K562 (cell line): Measurements from ENCODE around the gene SCAF11. TPM values are rescaled to one million over a fixed set of nuclear protein-coding genes. Genes with fewer than 3 reads are reported as not detected.

ENCODE experiments used
- CEBPB ChIP-seq: fragments of 450-650 bp; IDR thresholded peaks from 2 replicates; pipeline ENCODE4 v1.6.1; 2016; ENCODE audit warnings: missing genetic modification characterization, missing compliant biosample characterization
- CXXC5 ChIP-seq: fragments of 250-450 bp; sonication (Bioruptor Pico); IDR thresholded peaks from 2 replicates; pipeline ENCODE4 v1.8.0; 2022; ENCODE audit warnings: inconsistent platforms, mild to moderate bottlenecking, moderate library complexity
- ELF4 ChIP-seq: fragments of 450-650 bp; formaldehyde crosslinking; IDR thresholded peaks from 2 replicates; pipeline ENCODE4 v1.4.0; 2022; ENCODE audit warnings: missing genetic modification characterization
- ETV5 ChIP-seq: sonication (generic); formaldehyde crosslinking; IDR thresholded peaks from 2 replicates; pipeline ENCODE4 v1.4.0; 2020; ENCODE audit warnings: low read depth, mild to moderate bottlenecking, missing genetic modification reagents
- HIVEP1 ChIP-seq: fragments of 250-450 bp; sonication (Bioruptor Pico); IDR thresholded peaks from 2 replicates; pipeline ENCODE4 v1.4.0; 2020; ENCODE audit warnings: mild to moderate bottlenecking
- KAT2B ChIP-seq: IDR thresholded peaks from one replicate; pipeline ENCODE4 v1.6.1; 2012; ENCODE audit warnings: low read depth, mild to moderate bottlenecking, control low read depth, inconsistent platforms, low read length, moderate library complexity
- KAT7 ChIP-seq: sonication (generic); formaldehyde crosslinking; IDR thresholded peaks from 2 replicates; pipeline ENCODE4 v1.8.0; 2022; ENCODE audit warnings: missing genetic modification reagents, mild to moderate bottlenecking, borderline replicate concordance
- KDM1A ChIP-seq, 2 experiments: fragments of 450-650 bp; IDR thresholded peaks; 2 replicates each; pipeline ENCODE4 v1.6.1; 2016; ENCODE audit warnings: mild to moderate bottlenecking in 2 of 2
- L3MBTL2 ChIP-seq: fragments of 450-650 bp; IDR thresholded peaks from 2 replicates; pipeline ENCODE4 v1.6.1; 2016; ENCODE audit warnings: mild to moderate bottlenecking, moderate library complexity
- LARP7 ChIP-seq: fragments of 450-650 bp; IDR thresholded peaks from 2 replicates; pipeline ENCODE4 v1.6.1; 2016
- MEIS2 ChIP-seq: fragments of 450-650 bp; IDR thresholded peaks from 2 replicates; pipeline ENCODE4 v1.6.1; 2014; ENCODE audit warnings: mild to moderate bottlenecking; ENCODE audit not compliant: partially characterized antibody
- MYC ChIP-seq, 2 experiments: fragments of 250-450 bp in 1 of 2; sonication (Bioruptor Pico) in 1 of 2; IDR thresholded peaks; 2 replicates each; pipeline versions ENCODE4 v1.5.1 to v1.6.1; 2012 to 2021; ENCODE audit warnings: low read depth in 2 of 2, borderline replicate concordance in 1 of 2, improper control_type of control experiment in 1 of 2, low read length in 1 of 2, mild to moderate bottlenecking in 1 of 2, moderate library complexity in 1 of 2
- POLR2B ChIP-seq: fragments of 450-650 bp; IDR thresholded peaks from 2 replicates; pipeline ENCODE4 v1.6.1; 2018; ENCODE audit warnings: low read depth; ENCODE audit not compliant: partially characterized antibody
- PRPF4 ChIP-seq: fragments of 200-400 bp; formaldehyde crosslinking; IDR thresholded peaks from one replicate; pipeline ENCODE4 v1.6.1; 2017; ENCODE audit warnings: low read length, low read depth, mild to moderate bottlenecking; ENCODE audit not compliant: insufficient read depth, poor library complexity, severe bottlenecking
- RBBP5 ChIP-seq: fragments of 200-600 bp; sonication (generic); IDR thresholded peaks from 2 replicates; pipeline ENCODE4 v1.6.1; 2012; ENCODE audit warnings: borderline replicate concordance, mild to moderate bottlenecking, low read length, control low read depth, inconsistent platforms; ENCODE audit not compliant: insufficient read depth, poor library complexity, severe bottlenecking
- RBM22 ChIP-seq: fragments of 200-400 bp; formaldehyde crosslinking; IDR thresholded peaks from 2 replicates; pipeline ENCODE4 v1.6.1; 2018; ENCODE audit warnings: low read length, low read depth; ENCODE audit not compliant: poor library complexity, severe bottlenecking
- SMAD4 ChIP-seq: fragments of 250-450 bp; sonication (Bioruptor Pico); conservative IDR thresholded peaks from 2 replicates; pipeline ENCODE4 v1.8.0; 2021; ENCODE audit warnings: inconsistent platforms, mild to moderate bottlenecking, moderate library complexity
- SREBF2 ChIP-seq: sonication (generic); formaldehyde crosslinking; IDR thresholded peaks from 2 replicates; pipeline ENCODE4 v1.4.0; 2020; ENCODE audit warnings: mild to moderate bottlenecking, missing genetic modification reagents
- ZNF165 ChIP-seq: fragments of 250-450 bp; sonication (Bioruptor Pico); IDR thresholded peaks from 2 replicates; pipeline ENCODE4 v1.4.0; 2020; ENCODE audit warnings: borderline replicate concordance
- ZNF174 ChIP-seq: fragments of 250-450 bp; sonication (Bioruptor Pico); IDR thresholded peaks from 2 replicates; pipeline ENCODE4 v1.4.0; 2020; ENCODE audit warnings: mild to moderate bottlenecking
- ZNF253 ChIP-seq: fragments of 250-450 bp; sonication (Bioruptor Pico); conservative IDR thresholded peaks from 2 replicates; pipeline ENCODE4 v1.6.1; 2021; ENCODE audit warnings: mild to moderate bottlenecking
- ZNF584 ChIP-seq: fragments of 200-800 bp; sonication (Bioruptor generic); IDR thresholded peaks from 2 replicates; pipeline ENCODE4 v1.6.1; 2016; ENCODE audit warnings: low read depth, mild to moderate bottlenecking, missing genetic modification characterization, missing compliant biosample characterization
- polyA plus RNA-seq, 8 experiments: library from polyadenylated mRNA; depleted of rRNA in 4 of 8; stranded (reverse) in 5 of 8; unstranded in 3 of 8; fragments of >200 nt; fragmentation: Nextera tagmentation in 2 of 8; fragmentation: Illumina TruSeq in 1 of 8; extraction: Ambion mirVana in 2 of 8; extraction: Trizol in 1 of 8; gene quantifications; 2 replicates each; pipeline versions ENCODE4 v1.2.1 to v1.2.3, GENCODE V29; 2011 to 2014; ENCODE audit warnings: inconsistent platforms in 1 of 8, missing spikeins in 1 of 8
- total RNA-seq, 7 experiments: library from RNA; depleted of rRNA in 6 of 7; stranded (reverse); fragments of >200 nt in 6 of 7; fragmentation: Illumina TruSeq in 2 of 7; extraction: Trizol in 2 of 7; gene quantifications; 2 replicates each; pipeline versions ENCODE4 v1.2.1 to v1.2.3, GENCODE V29; 2011 to 2021; ENCODE audit warnings: low replicate concordance in 1 of 7
- TF ChIP-seq, protein P1 (sequence below): IDR thresholded peaks from 2 replicates; pipeline ENCODE4 v1.6.1; 2011; ENCODE audit not compliant: insufficient read length; ENCODE audit errors: extremely low read depth
- TF ChIP-seq, protein P2 (sequence below): fragments of 250-450 bp; sonication (Bioruptor Pico); IDR thresholded peaks from 2 replicates; pipeline ENCODE4 v1.8.0; 2022; ENCODE audit warnings: inconsistent platforms, mild to moderate bottlenecking, moderate library complexity, borderline replicate concordance
- TF ChIP-seq, protein P3 (sequence below): fragments of 250-450 bp; sonication (Bioruptor Pico); IDR thresholded peaks from 2 replicates; pipeline ENCODE4 v1.8.0; 2022; ENCODE audit warnings: moderate library complexity, mild to moderate bottlenecking, inconsistent platforms

SCAF11 gene
- total and polyA plus RNA-seq, 9 of the 15 experiments (the other 6 are each of a cell fraction or from before 2014, with no cell fraction given): 30.4 to 119 (median 80.0) TPM

DNA sequence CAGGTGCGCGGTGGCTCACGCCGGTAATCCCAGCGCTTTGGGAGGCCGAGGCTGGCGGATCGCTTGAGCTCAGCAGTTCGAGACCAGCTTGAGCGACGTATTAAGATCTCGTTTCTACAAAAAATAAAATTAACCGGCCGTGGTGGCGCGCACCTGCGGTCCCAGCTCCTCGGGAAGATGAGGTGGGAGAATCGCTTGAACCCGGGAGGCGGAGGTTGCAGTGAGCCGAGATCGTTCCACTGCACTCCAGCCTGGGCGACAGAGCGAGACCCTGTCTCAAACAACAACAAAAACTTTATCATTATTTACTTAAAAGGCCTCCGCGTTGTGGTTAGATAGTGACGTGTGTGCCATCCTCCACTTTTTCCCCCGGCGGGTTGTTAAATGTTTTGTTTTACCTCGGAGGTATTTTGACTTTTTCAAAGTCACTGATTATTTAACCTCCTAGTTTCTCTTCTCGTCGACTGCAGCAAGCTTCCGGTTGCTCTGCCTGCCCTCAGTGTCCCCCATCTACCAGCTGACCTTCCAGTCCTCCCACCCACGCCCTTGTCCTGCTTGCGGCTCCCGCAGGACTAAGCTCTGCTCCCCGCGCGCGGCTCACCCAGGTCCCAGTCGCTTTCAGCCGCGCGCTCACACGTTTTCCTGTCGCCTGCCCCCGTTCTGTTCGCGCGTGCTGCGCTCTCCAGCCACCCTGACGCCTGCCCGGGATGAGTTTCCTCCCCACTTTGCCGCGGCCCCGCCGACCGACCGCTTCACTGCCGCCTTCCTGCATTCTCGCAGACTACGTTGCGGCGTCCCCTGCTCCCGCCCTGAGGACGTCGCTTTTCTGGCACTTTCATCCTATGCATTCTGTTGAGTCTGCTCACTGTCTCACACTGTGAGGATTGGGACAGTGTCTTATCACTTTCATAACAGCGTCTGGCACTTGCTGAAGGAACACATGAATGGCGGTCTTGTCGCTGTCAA, 1.2 kb upstream of the SCAF11 start (continued):
- TF ChIP-seq KDM1A (IDR thresholded peaks at IDR 0.05): peak in 1 of 2 experiments; percentile 9; a peak in 1 of 4 replicates
- TF ChIP-seq L3MBTL2: peak; percentile 92
- peak; percentile 90 for TF ChIP-seq POLR2B
- TF ChIP-seq, protein P1, sequence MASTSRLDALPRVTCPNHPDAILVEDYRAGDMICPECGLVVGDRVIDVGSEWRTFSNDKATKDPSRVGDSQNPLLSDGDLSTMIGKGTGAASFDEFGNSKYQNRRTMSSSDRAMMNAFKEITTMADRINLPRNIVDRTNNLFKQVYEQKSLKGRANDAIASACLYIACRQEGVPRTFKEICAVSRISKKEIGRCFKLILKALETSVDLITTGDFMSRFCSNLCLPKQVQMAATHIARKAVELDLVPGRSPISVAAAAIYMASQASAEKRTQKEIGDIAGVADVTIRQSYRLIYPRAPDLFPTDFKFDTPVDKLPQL: no peak
- peak; percentile 80 for TF ChIP-seq RBBP5
- TF ChIP-seq, protein P2, sequence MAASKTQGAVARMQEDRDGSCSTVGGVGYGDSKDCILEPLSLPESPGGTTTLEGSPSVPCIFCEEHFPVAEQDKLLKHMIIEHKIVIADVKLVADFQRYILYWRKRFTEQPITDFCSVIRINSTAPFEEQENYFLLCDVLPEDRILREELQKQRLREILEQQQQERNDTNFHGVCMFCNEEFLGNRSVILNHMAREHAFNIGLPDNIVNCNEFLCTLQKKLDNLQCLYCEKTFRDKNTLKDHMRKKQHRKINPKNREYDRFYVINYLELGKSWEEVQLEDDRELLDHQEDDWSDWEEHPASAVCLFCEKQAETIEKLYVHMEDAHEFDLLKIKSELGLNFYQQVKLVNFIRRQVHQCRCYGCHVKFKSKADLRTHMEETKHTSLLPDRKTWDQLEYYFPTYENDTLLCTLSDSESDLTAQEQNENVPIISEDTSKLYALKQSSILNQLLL (CRISPR knock-in tag): no peak
- peak; percentile 25 for TF ChIP-seq RBM22
- no peak for TF ChIP-seq ZNF584
- no peak for TF ChIP-seq ZNF253 (CRISPR knock-in tag)
- peak; percentile 61 for TF ChIP-seq CEBPB (tag)
- TF ChIP-seq, protein P3, sequence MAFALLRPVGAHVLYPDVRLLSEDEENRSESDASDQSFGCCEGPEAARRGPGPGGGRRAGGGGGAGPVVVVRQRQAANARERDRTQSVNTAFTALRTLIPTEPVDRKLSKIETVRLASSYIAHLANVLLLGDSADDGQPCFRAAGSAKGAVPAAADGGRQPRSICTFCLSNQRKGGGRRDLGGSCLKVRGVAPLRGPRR (CRISPR knock-in tag): no peak
- TF ChIP-seq MYC (IDR thresholded peaks at IDR 0.05; ENCODE audit: low read depth, low read length): peak; percentile 61; the same call in 1 of the 2 replicates
- TF ChIP-seq MYC (CRISPR knock-in tag; IDR thresholded peaks at IDR 0.05; ENCODE audit: borderline replicate concordance, low read depth): peak; percentile 29; the same call in 1 of the 2 replicates
- no peak for TF ChIP-seq HIVEP1 (CRISPR knock-in tag)
- no peak for TF ChIP-seq PRPF4
- peak; percentile 96 for TF ChIP-seq SMAD4
- TF ChIP-seq SREBF2 (CRISPR knock-in tag): no peak
- TF ChIP-seq CXXC5 (CRISPR knock-in tag): peak; percentile 92
- peak; percentile 90 for TF ChIP-seq LARP7
- TF ChIP-seq ETV5 (CRISPR knock-in tag): peak; percentile 77; the same call in 1 of the 2 replicates
- TF ChIP-seq ZNF165: no peak
- TF ChIP-seq KAT7 (CRISPR knock-in tag): no peak
- TF ChIP-seq KAT2B: no peak
- peak; percentile 54 for TF ChIP-seq MEIS2
- TF ChIP-seq ELF4: no peak; the same call in 1 of the 2 replicates
- TF ChIP-seq ZNF174 (CRISPR knock-in tag): no peak
